ENCODE data around the gene KCNH1.

GRCh38 chr1:210747890-210748289 is 386.1 kb downstream of the KCNH1 start:
- TF ChIP-seq CTCF (IDR thresholded peaks at IDR 0.05) (no peak), POLR2A (IDR thresholded peaks at IDR 0.05) (no peak)

Data from prostate gland (tissue), 2 donors.